ENCODE measurements around the gene DDN.

DNA sequence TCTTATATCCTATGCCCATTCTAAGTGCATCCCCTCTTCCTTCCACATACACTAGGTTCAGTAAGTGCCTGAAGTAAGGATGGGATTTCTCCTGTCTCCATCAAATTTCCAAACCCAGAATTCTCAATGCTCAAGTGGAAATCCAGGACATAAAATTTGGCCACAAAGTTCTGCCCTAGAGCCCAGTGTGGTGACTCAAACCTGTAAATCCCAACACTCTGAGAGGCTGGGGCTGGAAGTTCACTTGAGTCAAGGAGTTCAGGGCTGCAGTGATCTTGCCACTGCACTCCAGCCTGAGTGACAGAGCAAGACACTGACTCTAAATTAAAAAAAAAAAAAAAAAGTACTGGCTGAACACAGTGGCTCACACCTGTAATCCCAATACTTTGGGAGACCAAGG lies 37.4 kb downstream of the DDN start:
- TF ChIP-seq, protein P1, sequence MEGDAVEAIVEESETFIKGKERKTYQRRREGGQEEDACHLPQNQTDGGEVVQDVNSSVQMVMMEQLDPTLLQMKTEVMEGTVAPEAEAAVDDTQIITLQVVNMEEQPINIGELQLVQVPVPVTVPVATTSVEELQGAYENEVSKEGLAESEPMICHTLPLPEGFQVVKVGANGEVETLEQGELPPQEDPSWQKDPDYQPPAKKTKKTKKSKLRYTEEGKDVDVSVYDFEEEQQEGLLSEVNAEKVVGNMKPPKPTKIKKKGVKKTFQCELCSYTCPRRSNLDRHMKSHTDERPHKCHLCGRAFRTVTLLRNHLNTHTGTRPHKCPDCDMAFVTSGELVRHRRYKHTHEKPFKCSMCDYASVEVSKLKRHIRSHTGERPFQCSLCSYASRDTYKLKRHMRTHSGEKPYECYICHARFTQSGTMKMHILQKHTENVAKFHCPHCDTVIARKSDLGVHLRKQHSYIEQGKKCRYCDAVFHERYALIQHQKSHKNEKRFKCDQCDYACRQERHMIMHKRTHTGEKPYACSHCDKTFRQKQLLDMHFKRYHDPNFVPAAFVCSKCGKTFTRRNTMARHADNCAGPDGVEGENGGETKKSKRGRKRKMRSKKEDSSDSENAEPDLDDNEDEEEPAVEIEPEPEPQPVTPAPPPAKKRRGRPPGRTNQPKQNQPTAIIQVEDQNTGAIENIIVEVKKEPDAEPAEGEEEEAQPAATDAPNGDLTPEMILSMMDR (IDR thresholded peaks at IDR 0.05), result no peak
- TF ChIP-seq POLR2A (IDR thresholded peaks at IDR 0.05), result no peak
